ENCODE data around the gene DNTT.

DNTT gene

DNA sequence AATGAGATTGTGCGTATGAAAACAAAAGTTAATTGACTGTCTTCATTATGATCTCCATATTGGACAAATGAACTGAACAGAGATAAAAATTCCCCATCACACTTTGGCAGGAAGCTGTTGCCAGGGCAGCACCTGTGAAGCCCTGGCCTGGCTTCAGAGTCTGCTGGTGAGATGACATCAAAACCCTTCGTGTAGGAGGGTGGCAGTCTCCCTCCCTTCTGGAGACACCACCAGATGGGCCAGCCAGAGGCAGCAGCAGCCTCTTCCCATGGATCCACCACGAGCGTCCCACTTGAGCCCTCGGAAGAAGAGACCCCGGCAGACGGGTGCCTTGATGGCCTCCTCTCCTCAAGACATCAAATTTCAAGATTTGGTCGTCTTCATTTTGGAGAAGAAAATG, at the start of gene DNTT:
Gene DNTT (plus strand): TSS at position 205 of the 400 bp plus-strand sequence. CDS start 64 bp downstream, at position 269.
- DNase-seq, result no peak

DNA sequence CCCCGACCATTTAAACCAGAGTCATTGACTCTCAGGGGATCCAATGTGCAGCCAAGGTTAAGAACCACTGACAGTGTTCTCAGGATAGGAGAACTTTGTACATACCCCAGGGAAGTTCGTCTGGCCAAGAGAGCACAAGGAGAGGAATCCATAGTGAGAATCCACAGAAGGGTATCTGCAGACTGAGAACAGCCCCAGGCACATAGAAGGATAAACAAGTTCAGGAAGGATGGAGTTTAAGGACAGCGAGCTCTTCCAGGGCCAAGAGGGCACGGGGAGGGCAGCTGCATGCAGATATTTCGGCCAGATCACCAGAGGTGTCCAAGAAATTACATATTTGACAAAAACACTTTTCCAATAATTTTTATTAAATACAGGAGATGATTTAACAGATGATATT, 49.3 kb upstream of the DNTT start:
- no peak for DNase-seq

DNA sequence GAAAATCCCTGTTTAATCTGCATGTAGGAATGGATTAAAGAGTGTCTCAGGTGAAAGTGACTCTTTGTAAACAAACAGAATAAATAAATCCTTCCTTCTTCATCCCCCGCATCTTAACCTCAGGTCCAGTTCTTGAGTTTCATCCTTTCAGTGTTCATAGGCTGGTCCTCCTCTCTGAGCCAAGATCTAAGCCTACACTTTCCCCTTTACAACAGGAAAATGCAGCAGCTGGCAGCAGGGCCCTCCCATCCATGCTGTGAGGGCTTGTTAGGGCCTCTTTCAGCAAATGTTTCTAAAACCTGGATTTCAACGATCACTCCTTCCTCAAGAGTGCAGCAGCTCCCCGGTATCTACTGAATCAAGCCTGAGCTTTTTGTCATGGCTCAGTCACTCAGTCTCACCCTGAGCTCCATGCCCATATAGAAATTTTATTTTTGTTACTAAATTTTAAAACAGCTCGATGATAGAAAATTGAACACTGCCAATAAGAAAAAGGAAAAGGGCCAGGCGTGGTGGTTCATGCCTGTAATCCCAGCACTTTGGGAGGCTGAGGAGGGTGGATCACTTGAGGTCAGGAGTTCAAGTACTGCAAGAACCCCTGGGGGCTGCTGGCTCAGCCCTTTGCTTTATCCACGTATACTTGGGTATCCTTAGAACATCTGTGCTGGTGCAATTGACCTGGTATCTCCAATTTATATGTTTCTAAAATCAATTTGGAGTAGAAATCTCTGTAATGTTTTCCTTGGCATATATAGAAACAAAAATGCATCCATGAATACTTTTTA, 48.5 kb upstream of the DNTT start:
- no peak for DNase-seq

DNA sequence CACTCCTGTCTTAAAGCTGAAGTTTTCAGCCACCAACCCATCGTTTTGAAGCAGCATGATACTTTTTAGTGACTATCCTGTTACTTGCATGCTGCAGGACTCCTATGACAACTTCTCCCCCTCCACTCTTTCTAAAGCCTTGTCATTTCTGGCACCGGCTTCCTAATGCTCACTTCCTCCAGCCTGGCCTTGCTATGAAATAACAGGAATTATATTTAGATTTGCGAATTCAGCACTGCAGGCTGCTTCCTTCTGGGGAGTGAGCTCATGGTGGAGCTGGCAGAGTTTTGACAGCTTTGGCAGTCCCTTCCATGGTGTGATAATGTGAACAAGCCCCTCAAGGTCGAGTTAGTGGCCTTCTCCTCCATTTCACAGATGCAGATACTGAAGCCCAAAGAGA, 46.3 kb upstream of the DNTT start:
- no peak for DNase-seq

DNA sequence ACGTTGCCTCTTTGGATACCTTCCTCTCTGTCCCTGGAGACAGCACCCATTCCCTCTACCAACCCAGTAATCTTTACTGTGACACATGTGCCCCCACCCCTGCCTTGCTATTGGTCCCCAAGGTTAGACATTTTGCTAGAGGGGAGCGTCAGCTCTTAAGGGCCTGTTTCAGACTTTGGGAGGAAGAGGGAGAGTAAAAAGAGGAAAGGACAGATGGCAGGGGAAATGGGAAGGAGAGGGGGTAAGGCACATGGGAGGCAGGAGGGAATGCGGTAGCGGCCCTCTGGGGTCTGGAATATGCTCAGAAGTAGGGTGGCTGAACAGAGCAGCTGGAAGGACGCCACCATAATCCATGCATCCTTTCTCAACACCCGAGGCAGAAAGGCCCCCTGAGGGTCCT, 45.1 kb upstream of the DNTT start:
- no peak for DNase-seq

DNA sequence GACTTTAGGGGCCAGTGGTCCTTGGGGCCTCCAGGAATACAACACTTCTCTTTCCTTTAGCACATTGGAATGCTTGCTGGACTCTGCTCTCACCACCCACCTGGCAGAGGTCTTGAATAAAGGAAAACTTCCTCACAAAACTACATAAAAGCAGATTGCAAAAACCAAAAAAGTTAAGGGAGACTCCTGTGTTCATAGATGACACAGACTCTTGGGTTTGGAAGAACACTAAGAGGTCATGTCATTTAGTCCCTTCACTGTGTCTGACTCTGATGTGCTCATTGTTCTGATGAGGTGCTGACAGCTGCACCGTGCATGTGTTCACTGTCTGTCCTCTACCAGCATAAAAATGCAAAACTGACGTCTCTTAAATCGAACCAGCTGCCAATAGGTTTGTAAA, 44.2 kb upstream of the DNTT start:
- DNase-seq, result no peak

DNA sequence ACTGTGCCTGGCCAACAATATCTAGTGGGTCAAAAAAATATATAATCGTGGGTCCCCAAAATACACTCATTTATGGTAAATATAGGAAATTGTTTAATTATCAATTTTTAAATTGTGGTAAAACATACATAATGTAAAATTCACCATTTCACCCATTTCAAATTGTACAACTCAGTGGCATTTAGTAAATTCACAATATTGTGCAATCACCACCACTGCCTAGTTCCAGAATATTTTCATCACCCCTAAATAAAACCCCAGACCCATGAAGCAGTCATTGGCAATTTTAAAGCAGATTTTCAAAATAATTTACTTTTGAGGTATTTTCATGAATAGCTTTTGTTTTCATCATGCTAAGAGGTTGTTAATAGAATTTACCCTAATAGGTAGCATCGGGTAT, 43.1 kb upstream of the DNTT start:
- no peak for DNase-seq

DNA sequence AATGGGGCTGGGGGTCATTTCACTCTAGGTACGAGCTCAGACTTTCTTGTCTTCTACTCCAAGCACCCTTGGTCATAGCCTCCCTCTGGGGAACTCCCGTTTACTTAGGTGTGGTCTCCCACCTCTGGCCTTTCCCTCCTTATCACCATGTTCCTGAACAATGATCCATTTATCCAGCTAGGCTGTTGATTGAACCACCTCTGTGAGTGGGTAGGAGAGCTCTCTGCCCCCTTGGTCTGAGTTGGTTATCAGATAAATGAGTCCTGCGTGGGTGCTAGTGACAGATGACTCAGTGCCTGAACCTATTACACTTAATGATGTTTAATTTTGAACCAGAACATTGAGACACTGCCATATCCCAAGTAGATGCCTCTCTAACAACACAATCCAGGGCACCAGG, 42.3 kb upstream of the DNTT start:
- no peak for DNase-seq

DNA sequence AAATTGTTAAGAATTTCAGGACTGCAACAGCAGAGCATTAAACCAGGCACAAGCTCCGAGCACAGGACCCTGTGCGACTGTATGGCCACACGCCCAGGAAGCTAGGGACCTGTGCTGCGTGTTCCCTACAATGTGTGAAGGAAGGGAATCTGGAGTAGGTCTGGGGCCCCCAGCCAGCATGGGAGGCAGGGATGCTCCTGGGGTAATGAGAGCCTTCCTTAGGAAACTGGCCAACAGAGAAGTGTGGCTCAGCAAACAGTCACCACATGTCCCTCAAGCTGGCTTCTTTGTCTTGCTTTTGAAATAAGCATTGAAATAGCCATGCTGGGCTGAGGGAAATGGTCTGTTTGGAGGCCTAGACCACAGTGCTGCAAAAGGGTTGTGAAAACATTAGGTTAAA, 41.1 kb upstream of the DNTT start:
- no peak for DNase-seq

DNA sequence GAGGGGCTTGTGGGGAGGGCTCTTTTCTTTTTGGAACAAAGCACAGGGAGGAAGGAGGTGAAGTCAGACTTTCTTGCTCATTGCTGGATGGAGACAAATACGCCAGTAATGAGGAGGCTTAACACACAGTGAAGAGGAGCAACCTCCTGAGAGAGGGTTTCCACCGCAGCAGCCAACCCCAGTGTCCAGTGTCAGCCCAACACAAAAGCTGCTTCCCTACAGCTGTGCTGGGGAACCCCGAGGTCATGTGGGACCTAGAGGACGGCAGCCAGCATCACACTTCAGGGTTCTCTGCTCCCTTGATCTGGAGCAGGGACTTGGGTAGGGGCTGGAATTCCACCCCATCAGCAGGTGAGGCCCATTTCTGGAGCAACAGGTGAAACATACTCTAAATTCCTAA, 40.6 kb upstream of the DNTT start:
- DNase-seq, result no peak

DNA sequence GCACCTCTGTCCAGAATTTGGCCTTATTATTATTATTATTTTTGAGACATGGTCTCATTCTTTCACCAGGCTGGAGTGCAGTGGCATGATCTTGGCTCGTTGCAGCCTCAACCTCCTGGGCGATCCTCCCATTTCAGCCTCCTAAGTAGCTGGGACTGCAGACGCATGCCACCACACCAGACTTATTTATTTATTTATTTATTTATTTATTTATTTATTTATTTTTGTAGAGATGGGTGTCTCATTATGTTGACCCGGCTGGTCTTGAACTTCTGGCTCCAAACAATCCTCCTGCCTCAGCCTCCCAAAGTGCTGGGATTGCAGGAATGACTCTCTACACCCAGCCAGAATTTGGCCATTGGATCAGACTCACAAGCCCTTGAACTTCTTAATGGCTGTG, 39.3 kb upstream of the DNTT start:
- no peak for DNase-seq

DNA sequence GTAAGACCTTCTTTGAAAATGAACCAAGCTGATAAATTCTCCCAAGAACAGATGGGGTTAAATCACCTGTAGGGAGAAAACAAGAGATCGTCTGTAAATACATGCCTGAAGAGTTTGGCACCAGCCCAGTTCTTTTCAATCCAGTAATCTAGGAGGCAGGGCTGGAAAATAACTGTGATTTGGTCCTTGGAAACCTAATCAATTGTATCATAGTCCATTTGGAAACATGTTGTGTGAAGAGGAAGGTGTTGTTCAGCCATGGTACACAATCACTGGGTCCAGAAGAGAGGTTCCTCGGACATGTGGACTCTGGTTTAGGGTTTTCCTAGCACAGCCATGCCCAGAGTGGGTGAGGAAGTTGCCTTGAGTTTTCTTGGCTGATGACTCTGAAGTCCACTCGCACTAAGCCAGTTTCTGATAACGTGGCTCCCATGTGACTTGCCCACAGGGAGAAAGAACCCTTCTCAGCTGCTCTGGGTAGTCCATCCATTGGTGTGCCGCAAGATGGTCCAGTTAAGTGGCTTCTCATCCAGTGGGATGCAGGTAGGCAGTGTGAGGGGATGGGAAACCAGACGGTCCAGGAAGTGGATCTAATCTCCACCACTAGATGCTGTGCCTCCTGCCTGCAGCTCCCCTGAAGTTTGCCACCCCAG, 38.0 kb upstream of the DNTT start:
- DNase-seq, result no peak

DNA sequence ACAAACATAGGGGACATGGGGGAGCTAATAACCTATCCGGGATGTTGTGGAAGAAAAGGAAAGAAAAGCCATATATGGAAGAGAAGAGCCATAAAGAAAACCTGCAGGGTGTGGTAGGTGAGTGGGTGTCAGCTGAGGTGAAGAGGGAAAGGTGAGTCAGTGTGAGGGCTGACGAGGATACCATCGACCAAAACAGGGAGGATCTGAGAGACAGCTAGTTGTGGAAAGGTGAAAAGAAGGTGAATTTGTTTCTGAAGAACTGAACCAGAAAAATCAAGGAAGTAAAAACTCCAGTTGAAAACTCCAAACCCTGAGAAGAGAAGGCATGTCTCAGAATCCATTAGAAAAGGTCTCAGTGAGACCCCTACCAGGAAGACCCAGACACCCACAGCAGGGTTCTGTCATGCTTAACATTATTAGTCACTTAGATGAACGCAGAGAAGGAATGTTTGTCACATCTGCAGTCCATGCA, 37.0 kb upstream of the DNTT start:
- no peak for DNase-seq

DNA sequence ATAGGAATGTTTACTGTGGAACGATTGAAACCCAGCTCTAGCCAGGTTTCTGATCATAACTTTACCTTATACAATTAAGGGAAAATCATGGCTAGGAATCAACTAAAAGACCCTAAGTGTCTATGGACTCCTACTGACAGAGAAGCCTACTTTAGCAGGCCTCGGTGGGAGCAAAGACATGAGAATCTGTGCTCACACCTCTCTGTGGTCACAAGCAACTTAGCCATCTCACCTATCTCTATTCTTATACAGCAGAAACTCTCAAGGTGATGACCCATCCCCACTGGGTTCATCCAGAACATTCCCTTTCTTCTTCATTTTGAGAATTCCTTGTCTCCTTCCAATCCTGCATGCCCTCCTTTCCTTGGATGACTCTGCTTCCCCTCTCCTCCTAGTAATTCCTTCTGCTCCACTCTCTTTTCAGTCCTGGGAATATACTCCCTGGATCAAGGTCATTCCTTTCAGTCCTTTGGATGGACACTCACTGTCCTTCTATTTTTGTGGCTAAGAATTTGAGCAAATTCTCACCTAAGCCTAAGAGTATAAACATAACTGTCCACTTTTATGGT, 35.8 kb upstream of the DNTT start:
- no peak for DNase-seq

DNA sequence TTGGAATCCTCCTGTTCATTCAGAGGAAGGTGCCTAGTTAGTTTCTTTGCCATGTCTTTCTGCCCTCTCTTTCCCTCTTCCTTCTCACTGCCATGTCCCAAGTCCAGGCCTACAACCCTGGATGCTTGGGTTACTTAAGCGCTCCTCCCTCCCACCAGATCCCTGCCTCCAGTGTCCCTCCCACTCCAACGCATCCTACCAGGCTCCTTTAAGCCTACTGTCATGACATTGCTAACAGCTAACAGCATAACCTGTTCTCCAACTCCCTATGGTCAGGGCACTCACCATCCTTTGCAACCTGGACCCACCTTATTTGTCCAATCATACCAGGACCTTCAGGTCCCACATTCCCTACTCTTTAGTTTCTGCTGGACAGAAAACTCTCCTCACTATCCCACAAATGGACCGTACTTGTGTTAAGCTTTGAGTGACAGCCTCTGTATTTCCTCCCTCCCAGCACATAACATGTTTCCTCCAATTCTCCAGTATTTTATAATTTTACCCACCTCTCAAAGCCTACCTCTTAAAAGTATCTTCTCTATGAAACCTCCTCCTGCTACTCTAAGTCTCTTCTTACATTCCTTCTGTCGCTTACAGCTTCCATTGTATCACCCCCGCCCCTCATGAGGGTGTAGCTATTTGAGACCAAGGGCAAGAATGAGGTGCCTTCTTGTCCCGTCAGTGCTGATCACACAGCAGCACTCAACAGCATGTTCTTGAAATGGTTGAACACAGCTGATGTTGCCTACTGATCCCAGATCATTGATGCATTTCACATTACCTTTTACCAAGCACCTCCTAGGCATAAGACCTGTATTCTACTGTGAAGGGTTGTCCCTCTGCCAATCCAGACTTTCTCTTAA, 34.6 kb upstream of the DNTT start:
- DNase-seq, result no peak

DNA sequence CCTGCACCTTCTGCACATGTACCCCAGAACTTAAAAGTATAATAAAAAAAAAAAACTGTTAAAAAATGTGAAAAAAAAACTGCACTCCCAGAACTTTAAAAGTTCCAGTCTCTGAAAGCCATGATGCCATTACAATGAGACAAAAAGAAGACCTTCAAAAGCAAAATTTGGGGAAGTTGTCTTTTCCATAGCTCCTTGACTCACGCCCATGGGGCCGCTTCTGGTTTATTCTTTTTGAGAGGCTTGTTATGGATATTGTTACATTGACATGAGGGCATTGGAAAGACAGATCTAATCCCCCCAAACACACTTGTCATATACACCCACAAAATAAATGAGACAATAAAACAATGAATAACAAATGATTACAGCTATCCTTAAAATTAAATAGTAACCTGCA, 33.7 kb upstream of the DNTT start:
- DNase-seq, result no peak

DNA sequence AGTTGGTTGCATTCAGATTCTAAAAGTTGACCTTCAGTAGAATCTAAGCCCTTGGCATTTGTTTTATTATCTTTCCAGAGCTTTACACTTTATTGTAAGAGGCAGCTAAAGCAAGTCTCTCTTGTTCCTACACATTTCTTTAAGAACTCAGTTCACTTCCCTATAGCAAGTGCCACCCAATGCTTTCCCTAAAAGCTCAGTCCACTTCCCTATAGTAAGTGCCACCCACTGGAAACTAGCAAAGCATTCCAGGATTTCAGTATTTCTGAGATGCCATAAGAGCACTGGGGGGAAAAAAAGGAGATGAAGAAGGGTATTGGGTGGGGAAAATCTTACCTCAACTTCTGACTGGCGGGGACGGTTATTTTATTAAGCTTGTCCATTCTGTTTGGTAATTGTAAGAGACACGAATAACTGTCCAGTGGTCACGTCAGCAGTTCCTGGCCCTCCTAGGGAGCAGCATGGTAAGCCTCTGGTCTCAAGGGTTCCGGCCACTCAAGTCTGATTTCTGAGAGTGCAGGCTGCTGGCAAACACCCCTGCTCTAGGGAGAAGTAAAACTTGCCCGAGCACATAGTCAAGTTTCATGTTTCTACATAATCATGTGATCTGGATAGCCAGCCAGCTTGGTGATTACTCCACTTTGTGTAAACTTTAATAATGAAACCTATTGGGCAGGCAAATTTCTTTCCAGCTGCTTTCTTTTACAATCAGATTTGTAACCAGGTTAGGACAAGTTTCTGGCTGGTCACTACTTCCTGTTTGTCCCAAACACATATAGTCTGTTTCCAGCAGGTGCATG, 33.0 kb upstream of the DNTT start, which contains the start of gene BLNK:
Gene BLNK (minus strand): TSS at position 554 of the 800 bp plus-strand sequence. CDS start 171 bp downstream, at position 383.
- DNase-seq, result no peak

DNA sequence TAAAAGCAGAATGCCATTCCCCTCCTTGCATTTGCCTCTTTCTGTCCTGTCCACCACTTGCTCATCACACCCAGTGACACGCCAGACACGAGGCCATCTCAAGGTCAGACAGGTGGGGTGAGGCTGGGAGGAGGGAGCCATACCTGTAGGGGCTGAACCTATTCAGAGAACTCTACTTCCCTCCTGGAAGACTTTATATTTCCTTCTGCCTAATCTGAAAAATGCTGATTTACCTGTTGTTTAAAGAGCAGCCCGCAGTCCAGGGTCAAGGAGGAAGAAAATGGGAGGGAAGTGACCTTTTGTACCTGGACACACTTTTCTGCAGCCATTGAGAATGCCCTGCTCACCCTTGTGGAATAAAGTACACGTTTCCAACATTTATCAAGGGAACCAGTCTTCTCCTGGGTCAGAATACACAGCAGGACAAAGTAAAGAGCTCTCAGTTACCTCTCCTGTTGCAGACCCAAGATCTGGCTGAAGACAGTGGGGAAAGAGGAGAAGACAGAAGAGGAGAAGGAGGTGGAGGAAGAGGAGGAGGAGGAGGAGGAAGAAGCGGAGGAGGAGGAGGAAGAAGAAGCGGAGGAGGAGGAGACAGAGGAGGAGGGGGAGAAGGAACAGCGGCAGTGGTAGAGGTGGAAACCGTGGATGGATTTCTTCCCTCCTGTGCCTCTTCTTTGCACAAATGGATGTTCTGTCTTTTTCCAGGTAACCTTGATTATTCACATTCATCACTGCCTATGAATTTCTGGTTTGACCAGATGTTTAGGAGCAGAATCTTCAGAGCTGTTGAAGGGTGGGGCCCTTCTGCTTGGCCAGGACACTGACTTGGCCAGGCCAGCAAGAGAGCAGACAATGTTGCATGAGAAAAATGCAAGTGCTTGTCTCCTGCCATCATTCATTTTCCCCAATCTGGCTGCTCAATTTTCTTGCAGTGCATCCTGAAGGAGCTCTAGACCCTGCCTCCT, 31.6 kb upstream of the DNTT start:
- DNase-seq, result no peak

DNA sequence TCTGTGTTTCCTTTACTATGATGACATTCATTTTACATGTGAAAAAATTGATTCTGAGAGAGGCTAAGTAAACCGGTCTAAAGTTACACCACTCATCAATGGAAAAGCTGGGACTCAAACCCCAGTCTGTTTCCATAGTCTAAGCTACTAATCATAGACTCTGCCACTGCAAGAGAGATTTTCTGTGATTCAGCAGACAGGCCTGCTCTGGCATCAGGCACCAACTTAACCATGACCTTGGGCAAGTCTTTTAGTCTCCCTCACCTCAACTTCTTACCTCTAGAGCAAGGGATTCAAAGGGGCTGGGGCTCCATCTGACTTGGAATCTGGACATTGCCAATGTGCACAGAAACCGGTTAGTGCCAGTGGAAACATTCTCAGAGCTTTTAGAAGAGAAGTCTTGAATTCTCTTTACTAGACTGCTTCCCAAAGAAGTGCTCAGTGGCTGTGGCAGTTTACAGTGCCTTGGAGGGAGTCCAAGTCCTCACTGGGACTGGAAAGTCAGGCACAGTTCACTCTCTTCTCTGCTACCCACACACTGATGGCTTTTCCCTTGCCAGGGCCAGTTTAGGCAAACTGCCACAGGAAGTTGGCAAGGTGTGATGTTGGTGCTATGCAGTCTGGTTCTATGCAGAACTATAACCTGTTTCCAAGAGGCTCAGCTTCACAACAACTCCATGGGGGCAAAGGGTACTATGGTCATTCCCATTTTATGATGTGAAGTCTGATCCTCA, 28.4 kb upstream of the DNTT start:
- no peak for DNase-seq

DNA sequence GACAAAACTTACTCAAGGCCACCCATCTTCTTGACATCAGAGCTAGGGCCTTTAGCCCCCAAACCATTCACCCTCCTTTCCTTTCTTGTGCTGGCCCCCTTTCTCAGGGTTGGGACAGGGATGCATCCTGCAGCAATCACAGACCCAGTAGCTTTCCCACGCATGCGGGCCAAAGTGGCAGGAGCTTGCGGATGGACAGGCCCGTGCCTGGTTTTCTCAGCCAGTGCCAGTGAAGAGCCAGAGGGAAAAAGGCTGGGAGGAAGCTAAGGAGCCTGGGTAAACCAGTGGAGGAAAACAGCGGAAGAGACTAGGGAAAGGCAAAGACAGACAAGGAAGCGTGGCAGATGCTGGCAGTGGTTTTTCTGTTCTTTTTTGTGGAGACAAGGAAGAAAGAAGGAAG, 27.8 kb upstream of the DNTT start:
- DNase-seq, result no peak
